DOHH2 (cell line): ENCODE results near the gene SPTLC1.

Experiments used
- EZH2phosphoT487 ChIP-seq: fragments of 200-600 bp; sonication (generic); IDR thresholded peaks from 2 replicates; pipeline ENCODE4 v1.6.1; 2017; ENCODE audit warnings: borderline replicate concordance, mild to moderate bottlenecking, antibody characterized with exemption, low read length, moderate library complexity, mixed read lengths
- TF ChIP-seq, protein P1 (sequence below): fragments of 200-600 bp; sonication (generic); IDR thresholded peaks from one replicate; pipeline ENCODE4 v1.5.1; 2014; ENCODE audit warnings: antibody characterized with exemption, mild to moderate bottlenecking, low read depth, low read length; ENCODE audit not compliant: poor library complexity, severe bottlenecking

- TF ChIP-seq, protein P1, sequence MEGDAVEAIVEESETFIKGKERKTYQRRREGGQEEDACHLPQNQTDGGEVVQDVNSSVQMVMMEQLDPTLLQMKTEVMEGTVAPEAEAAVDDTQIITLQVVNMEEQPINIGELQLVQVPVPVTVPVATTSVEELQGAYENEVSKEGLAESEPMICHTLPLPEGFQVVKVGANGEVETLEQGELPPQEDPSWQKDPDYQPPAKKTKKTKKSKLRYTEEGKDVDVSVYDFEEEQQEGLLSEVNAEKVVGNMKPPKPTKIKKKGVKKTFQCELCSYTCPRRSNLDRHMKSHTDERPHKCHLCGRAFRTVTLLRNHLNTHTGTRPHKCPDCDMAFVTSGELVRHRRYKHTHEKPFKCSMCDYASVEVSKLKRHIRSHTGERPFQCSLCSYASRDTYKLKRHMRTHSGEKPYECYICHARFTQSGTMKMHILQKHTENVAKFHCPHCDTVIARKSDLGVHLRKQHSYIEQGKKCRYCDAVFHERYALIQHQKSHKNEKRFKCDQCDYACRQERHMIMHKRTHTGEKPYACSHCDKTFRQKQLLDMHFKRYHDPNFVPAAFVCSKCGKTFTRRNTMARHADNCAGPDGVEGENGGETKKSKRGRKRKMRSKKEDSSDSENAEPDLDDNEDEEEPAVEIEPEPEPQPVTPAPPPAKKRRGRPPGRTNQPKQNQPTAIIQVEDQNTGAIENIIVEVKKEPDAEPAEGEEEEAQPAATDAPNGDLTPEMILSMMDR, result no peak
- no peak for TF ChIP-seq EZH2phosphoT487
Measured at GRCh38 chr9:92071634-92072033, 43.6 kb downstream of the SPTLC1 start.
